ENCODE results near the gene NRIP1. TPM values are rescaled to one million over a fixed set of nuclear protein-coding genes. Genes with fewer than 3 reads are reported as not detected.

The NRIP1 gene
- total and polyA plus RNA-seq, 9 of the 15 experiments (the other 6 are each of a cell fraction or from before 2014, with no cell fraction given): 4.3 to 42.8 (median 19.6) TPM

GRCh38 chr21:15088488-15088887, 23.7 kb upstream of the NRIP1 start (continued):
- TF ChIP-seq ZNF224 (CRISPR knock-in tag; IDR thresholded peaks at IDR 0.05): no peak
- peak; percentile 42; the same call in 1 of the 2 replicates for TF ChIP-seq MAFG (tag; conservative IDR thresholded peaks at IDR 0.05)
- no peak for TF ChIP-seq ZNF395 (CRISPR knock-in tag; IDR thresholded peaks at IDR 0.05)

- BruUV-seq (replicated peaks): no TSS peak
- H3K4me1 ChIP-seq (replicated peaks in 1 of 2; ENCODE audit: control insufficient read depth in 2 of 2, insufficient read depth in 2 of 2, low read length in 2 of 2): no peaks in the 10 kb centered on the region; a peak in 1 of 5 replicates
- TF ChIP-seq NFIC (IDR thresholded peaks at IDR 0.05) (0 out of 2 replicates have a peak, but pooled peaks have one; percentile 32), SAFB2 (IDR thresholded peaks at IDR 0.05; ENCODE audit: borderline replicate concordance, low read depth, low read length, severe bottlenecking) (no peak)
- DNase-seq (ENCODE audit: extremely low read depth in 1 of 4, low spot score in 3 of 4): no peak
- H2AFZ ChIP-seq (ENCODE audit: low read depth, low read length): no peak overlapping the region
- no peak overlapping the region for H3K4me2 ChIP-seq (ENCODE audit: insufficient read depth, low read length)
- intact Hi-C loops (cut with micrococcal nuclease) (no loop called here), in situ Hi-C loops (cut with MboI) (no loop called here)
- no peaks in the 10 kb centered on the region for H4K20me1 ChIP-seq (replicated peaks; ENCODE audit: control insufficient read depth, insufficient read depth, low read length)
- H3K9me1 ChIP-seq (ENCODE audit: control insufficient read depth, insufficient read depth, low read length): no peaks in the 10 kb centered on the region
- H3K27me3 ChIP-seq (ENCODE audit: control insufficient read depth in 2 of 2, insufficient read depth in 2 of 2, low read length in 2 of 2): no peaks in the 10 kb centered on the region
- H3K9ac ChIP-seq (ENCODE audit: insufficient read depth in 1 of 2, low read depth in 2 of 2, low read length in 2 of 2): no peak overlapping the region
- CTCF ChIA-PET (ENCODE audit: low intra/inter-chr PET ratio): no interaction called here
- POLR2A ChIA-PET: interaction anchor here (0.9 to 1.3 kb wide), 3 partner anchors 18 to 32 kb away, joined by 3 to 4 read pairs (median 3); partner anchors contain the start of gene NRIP1
- H3K9me3 ChIP-seq (replicated peaks; ENCODE audit: control insufficient read depth, insufficient read depth, low read depth, low read length): no peaks in the 10 kb centered on the region
- no peak overlapping the region for H3K4me3 ChIP-seq
- FAIRE-seq: peak; percentile 35
- no peak overlapping the region for H3K27ac ChIP-seq (ENCODE audit: extremely low read depth, low read depth, low read length)
- no peaks in the 10 kb centered on the region for H3K79me2 ChIP-seq (ENCODE audit: control insufficient read depth, insufficient read depth, low read length)
- H3K36me3 ChIP-seq (ENCODE audit: control insufficient read depth, insufficient read depth, low read length): no peaks in the 10 kb centered on the region
- no peak for ATAC-seq
Observed at GRCh38 chr21:15084668-15085067, 19.9 kb upstream of the NRIP1 start.

Data from K562 (cell line).